WTC11 (cell line): ENCODE measurements around the gene BCAM. TPM values are rescaled to one million over a fixed set of nuclear protein-coding genes. Genes with fewer than 3 reads are reported as not detected.

Experiments used
- ATAC-seq: fragments of 200-7000 bp; cut with Tn5 transposase; 2 replicates; pipeline ENCODE4 v1.10.0; 2021; ENCODE audit warnings: mild to moderate bottlenecking, moderate library complexity
- CTCF ChIA-PET: fragments of 300-600 bp; sonication (Branson Sonifier 250); formaldehyde crosslinking; loops from one replicate; lab custom pipeline; 2021; ENCODE audit warnings: antibody characterized with exemption; lab: Charles Lee
- POLR2A ChIA-PET: fragments of 350-600 bp; sonication (Branson Sonifier 250); formaldehyde crosslinking; loops from one replicate; lab custom pipeline; 2021; ENCODE audit warnings: antibody characterized with exemption; lab: Charles Lee
- DNase-seq: peaks from one replicate; pipeline ENCODE4 v3.0.0; 2021; ENCODE audit warnings: low spot score
- H3K27ac Mint-ChIP-seq: 2 replicates; pipeline ENCODE4 v1.8.0; 2021; ENCODE audit warnings: mixed read lengths
- H3K27me3 Mint-ChIP-seq: 2 replicates; pipeline ENCODE4 v1.8.0; 2021; ENCODE audit warnings: low read depth, mild to moderate bottlenecking, moderate library complexity, mixed read lengths
- H3K36me3 Mint-ChIP-seq: 2 replicates; pipeline ENCODE4 v1.8.0; 2021; ENCODE audit warnings: mixed read lengths
- H3K4me1 Mint-ChIP-seq: 2 replicates; pipeline ENCODE4 v1.8.0; 2022; ENCODE audit warnings: mixed read lengths
- H3K4me3 Mint-ChIP-seq: 2 replicates; pipeline ENCODE4 v1.8.0; 2021; ENCODE audit warnings: mild to moderate bottlenecking, moderate library complexity, mixed read lengths
- H3K9me3 Mint-ChIP-seq: 2 replicates; pipeline ENCODE4 v1.8.0; 2021; ENCODE audit warnings: mixed read lengths
- AFF4 ChIP-seq: sonication (generic); formaldehyde crosslinking; IDR thresholded peaks from 2 replicates; pipeline ENCODE4 v1.8.1; 2023; ENCODE audit warnings: mild to moderate bottlenecking, missing genetic modification reagents, borderline replicate concordance
- AR ChIP-seq: fragments of 250-450 bp; sonication (Bioruptor Pico); IDR thresholded peaks from 2 replicates; pipeline ENCODE4 v1.9.0; 2021; ENCODE audit warnings: mild to moderate bottlenecking
- EMX1 ChIP-seq: fragments of 250-450 bp; sonication (Bioruptor Pico); IDR thresholded peaks from 2 replicates; pipeline ENCODE4 v1.8.0; 2021; ENCODE audit warnings: mild to moderate bottlenecking
- ESRRA ChIP-seq: sonication (generic); formaldehyde crosslinking; IDR thresholded peaks from 2 replicates; pipeline ENCODE4 v1.8.1; 2022; ENCODE audit warnings: mild to moderate bottlenecking, missing genetic modification reagents, borderline replicate concordance
- ETV6 ChIP-seq: sonication (generic); formaldehyde crosslinking; IDR thresholded peaks from 2 replicates; pipeline ENCODE4 v1.8.1; 2022; ENCODE audit warnings: mild to moderate bottlenecking, missing genetic modification reagents
- IRF1 ChIP-seq: sonication (generic); formaldehyde crosslinking; IDR thresholded peaks from 2 replicates; pipeline ENCODE4 v1.8.0; 2023; ENCODE audit warnings: missing genetic modification reagents
- KAT7 ChIP-seq: sonication (generic); formaldehyde crosslinking; IDR thresholded peaks from 2 replicates; pipeline ENCODE4 v1.8.1; 2023; ENCODE audit warnings: missing genetic modification reagents, mild to moderate bottlenecking, borderline replicate concordance
- PRDM15 ChIP-seq: sonication (generic); formaldehyde crosslinking; IDR thresholded peaks from 2 replicates; pipeline ENCODE4 v1.8.0; 2022; ENCODE audit warnings: missing genetic modification reagents
- PREB ChIP-seq: sonication (generic); formaldehyde crosslinking; IDR thresholded peaks from 2 replicates; pipeline ENCODE4 v1.8.1; 2022; ENCODE audit warnings: mild to moderate bottlenecking, missing genetic modification reagents, moderate library complexity, borderline replicate concordance
- PRRX2 ChIP-seq: fragments of 250-450 bp; sonication (Bioruptor Pico); IDR thresholded peaks from 2 replicates; pipeline ENCODE4 v1.8.0; 2021; ENCODE audit warnings: mild to moderate bottlenecking
- RORB ChIP-seq: fragments of 250-450 bp; sonication (Bioruptor Pico); IDR thresholded peaks from 2 replicates; pipeline ENCODE4 v1.9.0; 2021; ENCODE audit warnings: mild to moderate bottlenecking
- ZMAT4 ChIP-seq: fragments of 250-450 bp; sonication (Bioruptor Pico); IDR thresholded peaks from 2 replicates; pipeline ENCODE4 v1.9.0; 2021; ENCODE audit warnings: mild to moderate bottlenecking
- ZNF263 ChIP-seq: sonication (generic); formaldehyde crosslinking; IDR thresholded peaks from 2 replicates; pipeline ENCODE4 v1.8.1; 2022; ENCODE audit warnings: low read depth, mild to moderate bottlenecking, moderate library complexity, missing genetic modification reagents
- ZNF317 ChIP-seq: sonication (generic); formaldehyde crosslinking; IDR thresholded peaks from 2 replicates; pipeline ENCODE4 v1.8.1; 2023; ENCODE audit warnings: low read depth, mild to moderate bottlenecking, moderate library complexity, missing genetic modification reagents, borderline replicate concordance
- ZNF532 ChIP-seq: fragments of 250-450 bp; sonication (Bioruptor Pico); IDR thresholded peaks from 2 replicates; pipeline ENCODE4 v1.9.0; 2021; ENCODE audit warnings: mild to moderate bottlenecking, borderline replicate concordance
- total RNA-seq: library from RNA; stranded (reverse); gene quantifications from 3 replicates; pipeline ENCODE4 v1.2.3, GENCODE V29; 2021

Gene BCAM
- total RNA-seq, 1 experiment from 2014 or later: 73.1 TPM

- Mint-ChIP-seq H3K4me1 (peaks cover 42% of the 10 kb centered on the region), H3K36me3 (peaks cover 24% of the 10 kb centered on the region), H3K27ac (no peak overlapping the region), H3K9me3 (no peaks in the 10 kb centered on the region), H3K27me3 (peaks cover 77% of the 10 kb centered on the region), H3K4me3 (peak overlapping the region; percentile 75; the same call in 1 of the 2 replicates)
- ChIA-PET CTCF (interaction anchor here (0.6 to 5.0 kb wide), 8 partner anchors 11 to 200 kb away, joined by 3 to 74 read pairs (median 8); partner anchors contain the start of gene NECTIN2), POLR2A (interaction anchor here (0.6 kb wide), 1 partner anchor 133 kb away, joined by 4 read pairs; no protein-coding TSS in a partner anchor)
- DNase-seq (no peak), ATAC-seq (no peak)
- TF ChIP-seq KAT7 (no peak), ZNF532 (CRISPR knock-in tag) (no peak), AFF4 (CRISPR knock-in tag) (no peak), ZMAT4 (CRISPR knock-in tag) (no peak), ESRRA (no peak), EMX1 (no peak), RORB (CRISPR knock-in tag) (no peak), ZNF317 (CRISPR knock-in tag) (no peak), AR (no peak), PREB (CRISPR knock-in tag) (no peak), PRRX2 (no peak), IRF1 (CRISPR knock-in tag) (no peak), ZNF263 (CRISPR knock-in tag) (no peak), ETV6 (CRISPR knock-in tag) (no peak), PRDM15 (CRISPR knock-in tag) (no peak)
Measured at GRCh38 chr19:44810234-44811121, 1.6 kb downstream of the BCAM start.
